GM18520 (cell line): ENCODE measurements around the gene LCN15.
"Not testable (repeated sequence)": the region's sequence is repeated elsewhere in the genome, so short reads cannot be mapped to it uniquely, and the experiment has no call there.

ENCODE experiments used
- ATAC-seq: cut with Tn5 transposase; IDR thresholded peaks from one replicate; pipeline ENCODE4 v1.9.1; 2021; ENCODE audit not compliant: unreplicated experiment

LCN15 gene

DNA sequence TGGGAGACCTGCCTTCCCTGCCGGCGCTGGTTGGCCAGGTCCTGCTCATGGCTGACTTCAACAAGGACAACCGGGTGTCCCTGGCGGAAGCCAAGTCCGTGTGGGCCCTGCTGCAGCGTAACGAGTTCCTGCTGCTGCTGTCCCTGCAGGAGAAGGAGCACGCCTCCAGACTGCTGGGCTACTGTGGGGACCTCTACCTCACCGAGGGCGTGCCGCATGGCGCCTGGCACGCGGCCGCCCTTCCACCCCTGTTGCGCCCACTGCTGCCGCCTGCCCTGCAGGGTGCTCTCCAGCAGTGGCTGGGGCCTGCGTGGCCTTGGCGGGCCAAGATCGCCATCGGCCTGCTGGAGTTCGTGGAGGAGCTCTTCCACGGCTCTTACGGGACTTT is 41.4 kb downstream of the LCN15 start:
- no peak for ATAC-seq

DNA sequence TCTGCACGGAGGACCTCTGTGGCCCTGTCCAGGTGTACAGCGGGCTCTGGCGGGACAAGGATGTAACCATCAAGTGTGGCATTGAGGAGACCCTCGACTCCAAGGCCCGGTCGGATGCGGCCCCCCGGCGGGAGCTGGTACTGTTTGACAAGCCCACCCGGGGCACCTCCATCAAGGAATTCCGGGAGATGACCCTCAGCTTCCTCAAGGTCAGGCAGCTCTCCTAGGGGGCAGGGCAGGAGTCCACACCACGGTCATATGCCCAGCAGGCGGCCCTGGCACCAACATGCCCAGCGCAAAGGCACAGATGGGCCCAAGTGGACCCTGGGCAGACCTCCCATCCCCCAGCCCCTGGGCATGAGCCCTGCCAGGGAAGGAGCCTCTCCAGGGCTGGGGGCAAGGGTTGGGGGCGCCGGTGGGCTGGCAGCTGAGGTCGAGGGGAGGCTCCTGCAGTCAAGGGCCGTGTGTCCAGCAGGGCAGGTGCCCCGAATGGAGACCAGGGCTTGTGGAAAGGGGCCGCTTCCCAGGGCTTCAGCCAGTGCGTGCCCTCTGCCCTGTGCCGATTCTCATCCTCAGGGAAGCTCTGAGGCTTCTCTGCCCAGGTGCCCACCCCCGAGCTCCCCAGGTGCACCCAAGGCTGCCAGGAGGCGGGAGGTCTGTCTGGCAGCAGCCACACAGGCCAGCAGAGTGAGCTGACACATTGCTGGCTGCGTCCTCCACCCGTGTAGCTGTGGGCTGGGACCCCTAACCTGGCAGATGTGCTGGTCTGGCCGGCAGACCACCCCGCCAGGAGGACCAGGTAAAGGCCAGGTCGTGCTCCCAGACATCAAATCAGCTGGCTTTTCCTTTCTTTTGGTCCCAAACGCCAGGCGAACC is 42.0 kb downstream of the LCN15 start:
- no peak for ATAC-seq

DNA sequence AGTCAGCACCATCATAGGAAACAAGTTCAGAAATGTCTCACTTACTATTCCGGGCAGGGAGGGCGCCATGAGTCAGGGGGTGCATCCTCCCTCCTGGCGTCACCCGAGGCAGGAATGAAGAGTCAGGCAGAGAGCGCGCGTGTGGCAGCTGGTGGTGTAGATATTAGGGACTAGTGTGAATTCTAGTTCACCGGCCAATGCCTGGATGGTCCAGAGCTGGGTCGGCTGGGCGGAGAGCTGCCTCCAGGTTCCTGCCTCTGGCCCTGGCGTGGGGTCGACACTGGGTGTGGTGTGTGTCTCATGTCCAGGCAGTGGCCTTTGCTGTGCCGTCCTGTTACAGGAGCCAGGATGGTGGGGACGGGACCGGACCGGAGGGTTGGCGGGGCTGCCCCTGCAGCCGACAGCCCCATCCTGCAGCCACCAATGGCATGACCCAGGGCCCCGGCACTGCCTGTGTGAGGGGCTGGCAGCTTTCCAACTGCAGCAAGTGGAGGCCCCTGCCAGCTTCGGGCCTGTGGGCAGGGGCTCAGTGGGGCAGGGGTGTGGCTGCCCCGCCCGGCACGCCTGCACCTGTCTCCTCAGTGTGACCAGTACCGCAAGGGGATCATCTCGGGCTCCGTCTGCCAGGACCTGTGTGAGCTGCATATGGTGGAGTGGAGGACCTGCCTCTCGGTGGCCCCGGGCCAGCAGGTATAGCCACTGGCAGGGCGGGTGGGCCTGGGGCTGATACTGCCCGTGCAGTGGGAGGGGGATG is 42.8 kb downstream of the LCN15 start:
- ATAC-seq, result no peak

DNA sequence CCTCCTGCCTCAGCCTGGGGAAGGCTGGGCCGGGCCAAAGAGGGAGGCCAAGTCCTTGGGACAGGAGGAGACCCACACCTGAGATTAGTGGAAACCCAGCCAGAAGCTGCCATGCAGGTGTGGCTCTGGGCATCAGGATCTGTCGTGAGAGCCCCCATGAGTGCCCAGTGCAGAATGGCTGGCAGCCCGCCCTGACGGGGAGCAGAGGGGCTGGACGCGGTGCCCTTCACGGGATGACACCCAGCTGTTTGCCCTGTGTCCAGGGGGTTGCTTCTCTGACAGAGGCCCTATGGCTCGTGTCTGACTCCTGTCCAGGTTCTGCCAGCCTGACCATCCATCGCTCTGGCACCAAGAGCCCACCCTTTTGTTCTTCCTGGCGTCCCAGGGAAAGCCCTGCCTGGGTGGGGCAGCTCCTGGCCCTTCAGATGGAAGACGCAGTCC is 43.4 kb downstream of the LCN15 start:
- no peak for ATAC-seq

DNA sequence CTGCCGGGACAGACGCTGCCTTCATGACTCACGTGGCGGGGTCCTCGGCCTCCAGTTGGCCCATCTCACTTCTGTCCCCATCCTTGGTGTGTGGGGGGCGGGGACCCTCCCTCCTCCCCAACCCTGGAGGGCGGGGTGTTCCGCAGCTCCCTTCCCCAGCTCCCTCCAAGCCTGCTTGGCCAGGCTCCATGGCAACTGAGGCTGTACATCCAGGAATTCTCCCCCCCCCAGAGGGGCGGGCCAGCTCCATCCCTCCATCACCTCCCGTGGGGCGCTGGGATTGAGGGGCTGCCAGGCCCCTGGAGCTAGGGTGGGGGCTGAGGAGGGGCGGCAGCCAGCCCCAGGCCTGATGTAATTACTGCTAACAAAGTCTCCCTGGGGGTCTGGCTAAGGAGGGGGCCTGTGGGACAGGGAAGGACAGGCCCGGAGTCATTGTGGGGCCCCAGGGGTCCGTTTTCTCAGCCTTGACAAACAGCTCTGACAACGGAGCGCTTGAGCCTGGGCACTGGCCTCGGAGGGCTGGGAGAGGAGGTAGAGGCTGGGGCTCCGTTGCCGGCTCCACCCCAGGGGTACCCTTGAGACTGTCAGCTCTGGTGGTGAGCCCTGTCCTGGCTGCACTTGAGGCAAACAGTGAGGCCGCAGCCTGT is 43.9 kb downstream of the LCN15 start:
- no peak for ATAC-seq

DNA sequence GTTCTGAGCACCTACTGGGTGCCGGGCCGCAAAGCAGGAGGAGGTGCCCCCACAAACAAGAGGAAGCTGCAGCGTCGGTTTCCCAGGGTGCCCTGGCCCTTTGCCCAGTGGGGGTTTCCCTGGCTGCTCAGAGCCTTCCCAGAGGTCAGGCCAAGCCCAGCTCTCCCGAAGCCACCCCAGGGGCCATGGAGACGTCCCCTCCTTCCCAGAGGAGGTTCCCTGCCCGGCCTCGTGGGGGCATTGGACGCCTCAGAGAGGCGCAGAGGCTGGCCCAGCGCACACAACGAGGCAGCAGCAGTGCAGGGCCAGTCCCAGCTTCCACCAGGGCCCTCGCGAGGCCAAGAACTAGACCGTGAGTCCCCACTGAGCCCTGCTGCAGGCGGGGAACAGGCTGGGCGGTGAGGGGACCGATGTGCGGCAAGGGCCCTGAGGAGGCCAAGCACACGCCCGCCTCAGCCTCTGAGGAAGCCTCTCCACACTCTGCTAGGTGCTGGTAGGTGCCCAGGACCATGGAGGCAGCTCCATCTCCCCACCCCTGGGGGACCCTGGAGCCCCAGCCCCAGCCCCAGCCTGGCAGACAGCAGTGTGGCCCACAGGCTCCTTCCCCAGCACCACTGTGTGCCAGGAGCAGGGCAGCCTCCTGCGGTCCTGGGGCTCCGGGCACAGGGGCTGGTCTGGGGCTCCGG is 45.0 kb downstream of the LCN15 start:
- ATAC-seq, result no peak

DNA sequence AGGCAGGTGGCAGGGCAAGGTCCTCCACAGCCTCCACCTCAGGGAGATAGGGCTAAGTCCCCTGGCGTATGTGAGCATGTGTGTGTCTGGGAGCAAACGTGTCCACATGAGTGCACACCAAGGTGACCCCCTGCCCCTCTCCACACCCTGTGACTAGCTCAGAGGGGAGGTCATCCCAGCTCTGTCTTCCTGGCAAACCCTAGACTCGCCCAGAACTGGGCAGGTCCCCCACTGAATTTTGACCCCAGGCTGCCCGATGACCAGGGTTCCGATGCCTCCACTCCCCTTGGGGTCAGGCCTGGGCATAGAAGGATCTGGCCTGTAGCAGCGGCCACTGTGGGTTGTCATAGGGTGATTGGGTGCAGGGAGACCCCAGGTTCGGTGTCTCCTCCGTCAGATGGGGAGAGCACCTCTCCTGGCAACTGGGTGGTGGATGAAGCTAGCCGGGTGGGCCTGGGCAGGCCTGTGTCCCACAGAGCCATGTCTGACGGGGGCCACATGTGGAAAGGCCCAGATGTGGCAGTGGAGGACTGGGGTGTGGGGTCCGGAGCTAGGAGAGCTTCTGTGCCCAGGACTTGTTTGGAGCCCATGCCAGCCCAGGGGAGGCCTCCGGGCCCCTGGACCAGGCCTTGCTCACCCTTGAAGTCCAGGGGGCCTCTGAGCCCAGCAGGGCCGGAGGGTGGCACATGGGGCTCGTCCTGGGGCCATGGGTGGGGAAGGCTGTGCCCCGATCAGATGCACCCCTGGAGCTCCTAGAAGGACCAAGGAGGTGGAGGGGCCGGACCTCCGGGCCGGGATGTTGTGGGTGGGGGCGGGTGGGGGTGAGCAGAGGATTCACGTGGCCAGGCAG is 45.7 kb downstream of the LCN15 start:
- no peak for ATAC-seq

DNA sequence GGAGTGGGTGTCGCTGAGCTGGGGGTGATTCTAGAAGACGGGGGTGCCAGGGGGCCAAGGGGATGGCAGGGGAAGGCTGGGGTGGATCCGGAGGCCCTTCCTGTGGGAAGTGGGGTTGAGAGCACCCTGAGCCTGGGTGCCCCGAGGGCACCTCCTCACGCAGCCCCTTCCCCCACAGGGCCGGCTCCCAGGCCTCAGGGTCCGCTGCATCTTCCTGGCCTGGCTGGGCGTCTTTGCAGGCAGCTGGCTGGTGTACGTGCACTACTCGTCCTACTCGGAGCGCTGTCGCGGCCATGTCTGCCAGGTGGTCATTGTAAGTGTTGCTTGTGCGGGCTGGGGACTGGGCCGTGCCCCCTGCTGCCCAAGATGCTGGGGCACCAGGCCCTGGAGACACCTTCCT is 46.9 kb downstream of the LCN15 start:
- no peak for ATAC-seq

DNA sequence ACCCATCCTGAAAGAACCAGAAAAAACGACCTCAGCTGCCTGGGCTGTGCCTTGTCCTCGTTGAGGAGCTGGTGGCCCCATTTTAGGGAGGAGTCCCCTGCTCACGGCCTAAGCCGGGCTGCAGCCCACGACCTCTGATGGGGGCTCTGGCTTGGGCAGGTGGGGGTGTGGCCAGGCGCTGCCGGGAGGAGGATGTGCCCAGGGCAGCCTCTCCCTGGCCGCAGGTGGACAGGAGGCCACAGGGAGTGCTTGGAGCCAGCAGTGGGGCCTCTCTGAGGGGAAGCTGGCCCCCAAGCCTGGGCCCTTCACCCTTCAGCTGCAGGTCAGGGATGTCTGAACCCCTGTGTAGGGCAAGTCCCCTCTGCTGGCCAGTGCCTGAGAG is 49.4 kb downstream of the LCN15 start:
- ATAC-seq, result no peak

DNA sequence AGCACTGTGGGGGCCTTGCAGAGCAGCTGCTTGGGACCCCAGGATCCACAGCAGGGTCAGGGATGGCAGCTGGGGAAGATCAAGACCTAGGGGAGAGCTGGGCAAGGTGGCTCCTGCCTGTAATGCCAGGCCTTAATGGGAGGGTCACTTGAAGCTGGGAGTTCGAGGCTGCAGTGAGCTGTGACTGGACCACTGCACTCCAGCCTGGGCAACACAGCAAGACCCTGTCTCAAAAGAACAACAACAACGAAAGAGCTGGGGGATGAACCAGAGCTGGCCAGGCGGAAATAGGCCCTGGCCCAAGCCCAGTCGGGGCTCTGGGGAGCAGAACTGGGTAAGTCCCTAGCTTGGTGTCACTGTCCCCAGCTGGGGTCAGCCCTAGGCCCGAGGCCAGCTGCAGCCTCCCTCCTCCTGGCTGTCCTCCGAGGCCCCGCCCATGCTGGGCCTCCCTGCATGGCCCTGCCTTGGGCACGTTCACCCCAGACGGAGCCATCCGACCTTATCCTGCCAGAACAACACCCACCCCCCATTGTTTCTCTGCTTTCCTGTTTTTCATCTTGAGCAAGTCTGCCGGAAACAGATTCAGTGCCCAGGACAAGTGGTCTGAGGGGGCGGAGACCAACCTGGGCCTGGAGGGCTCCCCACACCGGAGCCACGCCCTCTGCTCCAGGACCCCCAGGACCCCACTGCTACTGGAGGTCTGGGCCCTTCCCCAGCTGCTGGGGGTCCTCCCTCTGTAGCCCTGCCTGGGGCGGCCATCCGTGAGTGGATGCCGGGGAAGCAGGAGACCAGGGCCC is 50.0 kb downstream of the LCN15 start:
- no peak for ATAC-seq

DNA sequence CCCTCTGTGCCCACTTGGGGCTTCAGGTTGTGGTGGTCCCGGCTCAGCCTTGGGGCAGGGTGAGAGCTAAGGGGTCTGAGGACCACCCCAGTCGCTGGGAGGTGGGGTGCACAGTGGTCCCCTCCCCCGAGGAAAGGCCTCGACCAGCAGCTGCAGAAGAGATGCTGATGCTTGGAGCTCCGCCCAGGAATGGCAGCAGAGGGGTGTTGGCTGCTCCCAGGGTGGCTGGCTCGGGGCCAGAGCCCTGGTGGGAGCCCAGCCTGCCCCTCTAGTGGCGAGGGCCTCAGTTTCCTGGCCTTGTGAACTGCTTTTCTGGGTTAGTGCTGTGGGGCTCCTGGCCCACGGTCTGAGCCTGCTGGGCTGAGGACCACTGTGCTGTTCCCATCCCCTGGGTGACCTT is 50.8 kb downstream of the LCN15 start:
- no peak for ATAC-seq

DNA sequence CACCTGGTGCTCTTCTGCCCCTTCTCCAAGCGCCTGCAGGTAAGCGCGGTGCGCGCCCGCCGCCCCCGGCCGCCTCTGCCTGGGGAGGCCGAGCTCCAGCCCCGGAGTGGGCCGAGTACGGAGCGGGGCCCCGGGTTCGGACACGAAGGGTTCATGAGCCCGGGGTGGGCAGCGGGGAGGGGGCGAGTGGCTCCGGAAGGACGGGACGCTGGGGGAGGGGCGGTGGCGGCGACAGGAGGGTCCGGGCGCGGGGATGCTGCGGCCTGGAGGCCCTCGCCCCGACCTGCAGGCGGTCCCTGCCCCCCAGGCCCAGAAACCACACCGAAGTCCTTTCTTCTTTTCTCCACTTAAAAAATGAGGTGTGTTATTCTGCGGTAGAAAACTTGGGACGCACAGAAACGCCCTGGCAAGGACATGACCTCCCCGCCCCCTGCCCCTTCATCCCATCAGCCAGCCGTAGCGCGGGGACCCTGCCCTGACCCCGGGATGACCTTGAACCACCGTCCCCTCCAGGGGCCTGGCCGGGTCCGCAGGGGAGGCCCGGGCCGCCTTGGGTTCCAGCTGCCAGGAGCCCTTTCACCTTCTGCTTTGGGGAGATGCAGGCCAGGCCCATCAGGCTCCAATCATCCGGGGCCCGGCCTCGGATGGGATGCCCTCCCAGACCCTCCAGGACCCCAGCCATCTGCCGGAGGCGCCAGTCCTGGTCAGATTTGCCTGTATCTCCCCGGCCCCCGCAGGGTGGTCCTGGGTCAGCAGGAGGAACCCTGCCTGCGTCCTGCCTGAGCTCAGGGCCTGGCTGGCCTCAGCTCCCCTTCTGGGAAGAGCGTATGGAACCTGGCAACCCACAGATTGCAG is 51.4 kb downstream of the LCN15 start:
- no peak for ATAC-seq

DNA sequence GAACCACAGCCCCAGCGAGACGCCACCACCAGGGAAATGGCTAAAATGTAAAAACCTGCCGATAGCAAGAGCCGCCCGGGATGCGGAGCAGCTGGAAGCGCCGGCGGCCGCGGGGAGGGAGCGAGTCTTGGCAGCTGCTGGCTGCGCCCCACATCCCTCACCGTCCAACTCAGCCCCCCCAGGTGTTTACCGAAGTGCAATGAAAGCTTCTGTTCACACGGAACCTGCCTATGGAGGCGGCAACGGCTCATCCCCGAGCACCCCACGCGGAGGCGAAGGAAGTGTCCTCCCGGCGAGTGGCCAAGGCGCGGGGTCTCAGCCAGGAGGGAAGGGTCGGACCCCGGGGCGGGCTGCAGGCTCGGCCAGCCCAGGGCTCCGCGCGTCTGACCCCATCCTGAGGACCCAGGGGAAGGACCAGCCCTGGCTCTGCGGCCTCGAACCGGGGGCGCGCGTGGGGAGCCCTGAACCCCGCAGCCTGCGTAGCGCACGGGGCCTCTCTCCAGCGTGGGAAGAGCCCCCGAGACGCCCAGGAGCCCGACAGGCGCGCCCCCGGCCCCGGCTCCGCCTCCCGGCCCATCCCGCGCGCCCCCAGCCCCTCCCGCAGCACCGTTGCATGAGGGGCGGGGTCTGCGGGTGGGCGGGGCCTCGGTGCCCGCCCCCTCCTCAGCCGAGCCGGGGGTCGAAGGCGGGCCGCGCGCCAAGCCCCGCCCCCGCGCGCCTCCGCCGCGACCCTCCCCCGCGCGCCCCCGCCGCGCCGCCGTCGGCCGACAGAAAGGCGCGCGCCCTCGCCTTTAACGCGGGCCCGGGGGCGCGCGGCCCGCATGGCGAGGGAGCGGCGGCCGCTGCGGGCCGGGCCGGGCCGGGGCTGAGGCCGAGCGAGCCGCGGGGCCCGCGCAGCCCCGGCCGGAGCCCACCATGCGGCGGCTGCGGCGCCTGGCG is 52.3 kb downstream of the LCN15 start, which contains the start of gene DIPK1B:
Gene DIPK1B, plus strand, starts transcription at position 822 of the 939 bp plus-strand sequence. Its CDS starts 94 bp downstream, at position 916.
- no peak for ATAC-seq

DNA sequence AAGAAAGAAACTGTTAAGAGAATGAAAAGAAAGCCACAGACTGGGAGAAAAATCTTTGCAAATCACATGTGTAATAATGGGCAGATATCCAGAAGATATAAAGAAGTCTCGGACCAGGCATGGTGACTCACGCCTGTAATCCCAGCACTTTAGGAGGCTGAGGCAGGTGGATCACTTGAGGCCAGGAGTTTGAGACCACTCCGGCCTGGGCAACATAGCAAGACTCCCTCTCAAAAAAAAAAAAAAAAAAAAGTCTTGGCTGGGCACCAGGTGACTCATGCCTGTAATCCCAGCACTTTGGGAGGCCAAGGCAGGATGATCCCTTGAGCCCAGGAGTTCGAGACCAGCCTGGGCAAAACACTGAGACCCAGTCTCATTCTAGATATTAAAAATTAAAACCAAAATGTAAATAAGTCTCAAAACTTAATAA is 53.1 kb downstream of the LCN15 start:
- ATAC-seq, result not testable (repeated sequence)

DNA sequence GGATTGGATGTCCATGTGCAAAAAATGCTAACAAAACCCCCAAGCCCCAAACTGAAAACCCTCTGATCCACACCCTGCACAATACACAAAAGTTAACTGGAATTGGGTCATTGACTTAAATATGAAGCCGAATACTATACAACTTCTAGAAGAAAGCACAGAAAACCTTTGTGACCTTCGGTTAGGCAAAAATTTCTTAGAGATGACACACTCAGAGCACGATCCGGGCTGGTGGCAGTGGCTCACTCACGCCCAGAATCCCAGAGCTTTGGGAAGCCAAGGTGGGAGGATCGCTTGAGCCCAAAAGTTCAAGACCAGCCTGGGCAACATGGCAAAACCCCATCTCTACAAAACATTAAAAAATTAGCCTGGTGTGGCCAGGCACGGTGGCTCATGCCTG is 53.8 kb downstream of the LCN15 start:
- no peak for ATAC-seq
